B cell (primary cell): ENCODE measurements around the gene KLHL33. TPM values are rescaled to one million over a fixed set of nuclear protein-coding genes. Genes with fewer than 3 reads are reported as not detected.

Experiments used
- ATAC-seq: fragments of 200-7000 bp; cut with Tn5 transposase; one replicate; pipeline ENCODE4 v1.10.0; 2021; ENCODE audit warnings: low read depth, mild to moderate bottlenecking, moderate number of reproducible peaks, moderate library complexity
- CTCF ChIA-PET: fragments of 350-600 bp; sonication (Branson Sonifier 250); formaldehyde crosslinking; loops from one replicate; lab custom pipeline; 2021; ENCODE audit warnings: antibody characterized with exemption, inconsistent platforms; lab: Charles Lee
- POLR2A ChIA-PET: fragments of 350-600 bp; sonication (Branson Sonifier 250); formaldehyde crosslinking; loops from one replicate; lab custom pipeline; 2021; ENCODE audit warnings: antibody characterized with exemption; lab: Charles Lee
- DNase-seq: peaks from one replicate; pipeline ENCODE4 v3.0.0; 2013
- H2AFZ ChIP-seq: 2 replicates; pipeline ENCODE4 v1.6.1; 2012; ENCODE audit warnings: mild to moderate bottlenecking, low read depth, low read length; ENCODE audit not compliant: insufficient read depth, poor library complexity, severe bottlenecking
- H3K27ac ChIP-seq, 2 donors: 1 replicate in 1 of 2; 2 replicates in 1 of 2; pipeline ENCODE4 v1.5.1; 2012 to 2013; ENCODE audit warnings: low read length in 2 of 2, mild to moderate bottlenecking in 2 of 2, moderate library complexity in 1 of 2
- H3K27me3 ChIP-seq, 4 experiments: fragments of 200-600 bp in 1 of 4; sonication (generic) in 1 of 4; replicated peaks in 1 of 4; 1 replicate in 2 of 4; 2 replicates in 2 of 4; pipeline versions ENCODE4 v1.6.1 to v1.7.0; 2013 to 2016; ENCODE audit warnings: low read length in 3 of 4, mild to moderate bottlenecking in 2 of 4, mixed read lengths in 1 of 4, moderate library complexity in 1 of 4; ENCODE audit not compliant: insufficient read depth in 4 of 4, control insufficient read depth in 3 of 4; ENCODE audit errors: control extremely low read depth in 1 of 4
- H3K36me3 ChIP-seq, 2 experiments: replicated peaks in 1 of 2; 1 replicate in 1 of 2; 2 replicates in 1 of 2; pipeline versions ENCODE4 v1.6.1 to v1.7.1; 2013; ENCODE audit warnings: low read length in 1 of 2; ENCODE audit not compliant: insufficient read depth in 2 of 2, control insufficient read depth in 1 of 2; ENCODE audit errors: control extremely low read depth in 1 of 2, extremely low read depth in 1 of 2
- H3K4me1 ChIP-seq, 2 donors: fragments of 200-600 bp in 1 of 2; sonication (generic) in 1 of 2; 1 replicate in 1 of 2; 2 replicates in 1 of 2; pipeline versions ENCODE4 v1.5.1 to v1.6.1; 2013 to 2017; ENCODE audit warnings: low read length in 2 of 2; ENCODE audit not compliant: control insufficient read depth in 2 of 2, insufficient read depth in 2 of 2
- H3K4me2 ChIP-seq: replicated peaks from 2 replicates; pipeline ENCODE3; 2012; ENCODE audit warnings: mild to moderate bottlenecking, low read depth, low read length; ENCODE audit not compliant: poor library complexity, severe bottlenecking
- H3K4me3 ChIP-seq, 5 experiments: fragments of 200-600 bp in 1 of 5; sonication (generic) in 1 of 5; 1 replicate in 3 of 5; 2 replicates in 2 of 5; pipeline versions ENCODE4 v1.5.1 to v1.7.0; 2011 to 2016; ENCODE audit warnings: low read length in 4 of 5, mild to moderate bottlenecking in 4 of 5, low read depth in 2 of 5, control low read depth in 1 of 5, moderate library complexity in 1 of 5; ENCODE audit not compliant: insufficient read depth in 1 of 5; ENCODE audit errors: control extremely low read depth in 1 of 5, extremely low read depth in 1 of 5
- H3K79me2 ChIP-seq: fragments of 200-600 bp; sonication (generic); one replicate; pipeline ENCODE4 v1.6.0; 2016; ENCODE audit warnings: low read length; ENCODE audit not compliant: control insufficient read depth, insufficient read depth
- H3K9ac ChIP-seq: fragments of 200-600 bp; sonication (generic); 2 replicates; pipeline ENCODE4 v1.6.1; 2017; ENCODE audit warnings: mild to moderate bottlenecking, low read length, moderate library complexity
- H3K9me3 ChIP-seq, 3 donors: one replicate each; pipeline versions ENCODE4 v1.6.1 to v1.7.1; 2013; ENCODE audit warnings: low read length in 2 of 3; ENCODE audit not compliant: control insufficient read depth in 2 of 3, insufficient read depth in 1 of 3; ENCODE audit errors: control extremely low read depth in 1 of 3
- H4K20me1 ChIP-seq: 2 replicates; pipeline ENCODE4 v1.6.0; 2012; ENCODE audit warnings: mild to moderate bottlenecking, low read length; ENCODE audit not compliant: insufficient read depth, control insufficient read depth, poor library complexity, severe bottlenecking
- H3K27ac Mint-ChIP-seq: one replicate; pipeline ENCODE4 v1.8.0; 2021; ENCODE audit warnings: mixed read lengths
- H3K27me3 Mint-ChIP-seq: one replicate; pipeline ENCODE4 v1.8.0; 2021; ENCODE audit warnings: mixed read lengths
- H3K4me1 Mint-ChIP-seq: one replicate; pipeline ENCODE4 v1.8.0; 2021; ENCODE audit warnings: mixed read lengths
- H3K4me3 Mint-ChIP-seq: one replicate; pipeline ENCODE4 v1.8.0; 2021; ENCODE audit warnings: mixed read lengths
- H3K9me3 Mint-ChIP-seq: one replicate; pipeline ENCODE4 v1.8.0; 2022; ENCODE audit warnings: mixed read lengths; ENCODE audit not compliant: insufficient read depth
- EZH2 ChIP-seq: IDR thresholded peaks from 2 replicates; pipeline ENCODE4 v1.6.1; 2012; ENCODE audit warnings: borderline replicate concordance, low read depth, mild to moderate bottlenecking, moderate library complexity, low read length; ENCODE audit not compliant: insufficient read depth, poor library complexity, severe bottlenecking
- WGBS: methylation state at CpG from one replicate; pipeline ENCODE4 v1.1.5; 2013; ENCODE audit warnings: missing lambda C conversion rate; ENCODE audit not compliant: insufficient coverage; 5-methylcytosine and 5-hydroxymethylcytosine counted together
- intact Hi-C: fragments of 100-400 bp; cut with micrococcal nuclease; formaldehyde crosslinking; loops from one replicate; pipeline ENCODE4 v1.10.0; 2022
- polyA plus RNA-seq: library from polyadenylated mRNA; depleted of rRNA; stranded (reverse); fragments of >200 nt; gene quantifications from 2 replicates; pipeline ENCODE4 v1.2.3, GENCODE V29; 2012
- total RNA-seq, 2 donors: library from RNA; stranded (reverse); fragments of 120-200 nt in 1 of 2; gene quantifications; 1 replicate in 1 of 2; 2 replicates in 1 of 2; pipeline versions ENCODE4 v1.2.3 to v1.2.4, GENCODE V29; 2013 to 2022
- TF ChIP-seq, protein P1 (sequence below): fragments of 200-600 bp; IDR thresholded peaks from one replicate; pipeline ENCODE4 v1.8.0; 2022; ENCODE audit warnings: antibody characterized with exemption, mild to moderate bottlenecking

Gene KLHL33
- total and polyA plus RNA-seq, 2 donors (not counting 1 experiment from before 2014, with no cell fraction given), result 0.20 to 0.25 TPM

DNA sequence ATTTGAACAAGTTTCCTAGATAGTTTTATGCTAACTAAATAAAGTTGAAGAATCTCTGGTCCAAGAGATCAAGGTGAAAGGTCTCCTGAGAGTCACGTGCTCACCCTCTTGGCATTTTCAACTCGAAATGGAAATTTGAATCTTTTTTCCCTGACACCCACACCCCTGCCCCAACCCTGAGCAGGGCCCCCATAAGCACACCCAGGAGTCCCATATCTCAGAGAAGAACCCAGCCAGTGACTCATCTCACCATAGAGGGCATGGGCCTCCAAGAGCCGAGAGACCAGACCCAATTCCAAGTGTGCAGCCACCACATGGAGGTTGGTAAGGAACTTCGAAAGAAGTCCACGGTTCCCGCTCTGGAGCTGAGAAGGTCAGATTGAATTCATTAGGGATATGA lies 55.3 kb downstream of the KLHL33 start:
- Histone ChIP-seq H3K4me3 (no peak overlapping the region), H3K27me3 (no peaks in the 10 kb centered on the region), H3K9ac (no peak overlapping the region), H4K20me1 (no peaks in the 10 kb centered on the region), H3K9me3 (no peaks in the 10 kb centered on the region), H3K4me2 (no peak overlapping the region), H3K4me1 (no peaks in the 10 kb centered on the region), H3K79me2 (peaks cover 5% of the 10 kb centered on the region), H3K36me3 (peaks cover 7 to 99% of the 10 kb centered on the region in 2 experiments), H2AFZ (no peak overlapping the region), H3K27ac (no peak overlapping the region)
- ChIA-PET POLR2A (no interaction called here), CTCF (no interaction called here)
- Mint-ChIP-seq H3K27me3 (no peaks in the 10 kb centered on the region), H3K27ac (no peak overlapping the region), H3K4me1 (no peaks in the 10 kb centered on the region), H3K4me3 (no peak overlapping the region), H3K9me3 (no peaks in the 10 kb centered on the region)
- 87% methylated on average over 6 of the region's 6 CpGs for WGBS
- TF ChIP-seq EZH2, result no peak
- TF ChIP-seq, protein P1, sequence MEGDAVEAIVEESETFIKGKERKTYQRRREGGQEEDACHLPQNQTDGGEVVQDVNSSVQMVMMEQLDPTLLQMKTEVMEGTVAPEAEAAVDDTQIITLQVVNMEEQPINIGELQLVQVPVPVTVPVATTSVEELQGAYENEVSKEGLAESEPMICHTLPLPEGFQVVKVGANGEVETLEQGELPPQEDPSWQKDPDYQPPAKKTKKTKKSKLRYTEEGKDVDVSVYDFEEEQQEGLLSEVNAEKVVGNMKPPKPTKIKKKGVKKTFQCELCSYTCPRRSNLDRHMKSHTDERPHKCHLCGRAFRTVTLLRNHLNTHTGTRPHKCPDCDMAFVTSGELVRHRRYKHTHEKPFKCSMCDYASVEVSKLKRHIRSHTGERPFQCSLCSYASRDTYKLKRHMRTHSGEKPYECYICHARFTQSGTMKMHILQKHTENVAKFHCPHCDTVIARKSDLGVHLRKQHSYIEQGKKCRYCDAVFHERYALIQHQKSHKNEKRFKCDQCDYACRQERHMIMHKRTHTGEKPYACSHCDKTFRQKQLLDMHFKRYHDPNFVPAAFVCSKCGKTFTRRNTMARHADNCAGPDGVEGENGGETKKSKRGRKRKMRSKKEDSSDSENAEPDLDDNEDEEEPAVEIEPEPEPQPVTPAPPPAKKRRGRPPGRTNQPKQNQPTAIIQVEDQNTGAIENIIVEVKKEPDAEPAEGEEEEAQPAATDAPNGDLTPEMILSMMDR, result no peak
- no peak for DNase-seq
- no peak for ATAC-seq
- intact Hi-C loops, result no loop called here

GRCh38 chr14:20379743-20380142 lies 56.2 kb downstream of the KLHL33 start:
- no peaks in the 10 kb centered on the region for H3K27me3 ChIP-seq
- no peaks in the 10 kb centered on the region for H4K20me1 ChIP-seq
- H3K4me1 ChIP-seq, result no peaks in the 10 kb centered on the region
- ATAC-seq, result no peak
- no peak overlapping the region for H3K27ac Mint-ChIP-seq
- ChIA-PET POLR2A (no interaction called here), CTCF (no interaction called here)
- no peak overlapping the region for H3K4me2 ChIP-seq
- peaks cover 4% of the 10 kb centered on the region for H3K79me2 ChIP-seq
- H3K4me3 Mint-ChIP-seq, result no peak overlapping the region
- H3K4me3 ChIP-seq, result no peak overlapping the region
- no peak for TF ChIP-seq EZH2
- H3K9ac ChIP-seq, result no peak overlapping the region
- no peaks in the 10 kb centered on the region for H3K27me3 Mint-ChIP-seq
- peaks cover 2 to 99% of the 10 kb centered on the region in 2 experiments for H3K36me3 ChIP-seq
- no peak for DNase-seq
- H3K9me3 Mint-ChIP-seq, result no peaks in the 10 kb centered on the region
- no peaks in the 10 kb centered on the region for H3K4me1 Mint-ChIP-seq
- no peak overlapping the region for H3K27ac ChIP-seq
- H3K9me3 ChIP-seq, result no peaks in the 10 kb centered on the region
- intact Hi-C loops, result no loop called here
- no peak overlapping the region for H2AFZ ChIP-seq
- 75% methylated on average over 1 of the region's 1 CpG for WGBS
